Measurements from ENCODE around the gene BCL2L11. TPM values are rescaled to one million over a fixed set of nuclear protein-coding genes. Genes with fewer than 3 reads are reported as not detected.

Gene BCL2L11
- total RNA-seq, 1 experiment from 2014 or later, result 12.6 TPM

DNA sequence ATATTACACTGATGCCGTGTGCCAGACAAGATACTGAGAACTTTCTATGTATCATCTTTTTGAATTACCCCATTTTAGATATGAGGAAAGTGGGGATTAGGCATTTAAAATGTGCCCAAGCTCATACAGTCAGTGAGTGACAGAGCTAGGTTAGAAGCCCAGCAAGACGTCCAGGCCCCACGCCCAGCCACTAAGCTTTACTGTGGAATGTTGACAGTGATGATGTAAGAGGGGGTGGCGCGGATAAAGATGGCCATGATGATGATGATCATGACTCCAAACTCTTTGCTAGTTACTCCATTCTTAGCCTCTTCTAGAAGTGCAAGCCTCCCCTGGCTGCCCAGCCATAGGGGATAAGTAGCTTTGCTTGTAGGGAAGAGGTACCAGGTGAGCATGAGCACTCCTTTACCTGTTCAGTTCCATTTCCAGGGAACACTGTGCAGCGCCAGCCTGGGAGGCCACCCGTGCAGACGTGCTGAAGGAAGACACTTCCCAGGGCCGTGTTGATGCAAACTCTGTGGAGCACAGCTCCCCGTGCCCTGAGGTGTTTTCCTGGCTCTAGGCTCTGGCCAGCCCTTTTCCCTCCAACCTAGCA, 65.5 kb downstream of the BCL2L11 start:
- H3K9me3 ChIP-seq (ENCODE audit: low read depth, low read length, poor library complexity, severe bottlenecking), result no peaks in the 10 kb centered on the region
- TF ChIP-seq EZH2 (IDR thresholded peaks at IDR 0.05; ENCODE audit: borderline replicate concordance, low read depth, low read length, poor library complexity, severe bottlenecking), result no peak
- TF ChIP-seq, protein P1, sequence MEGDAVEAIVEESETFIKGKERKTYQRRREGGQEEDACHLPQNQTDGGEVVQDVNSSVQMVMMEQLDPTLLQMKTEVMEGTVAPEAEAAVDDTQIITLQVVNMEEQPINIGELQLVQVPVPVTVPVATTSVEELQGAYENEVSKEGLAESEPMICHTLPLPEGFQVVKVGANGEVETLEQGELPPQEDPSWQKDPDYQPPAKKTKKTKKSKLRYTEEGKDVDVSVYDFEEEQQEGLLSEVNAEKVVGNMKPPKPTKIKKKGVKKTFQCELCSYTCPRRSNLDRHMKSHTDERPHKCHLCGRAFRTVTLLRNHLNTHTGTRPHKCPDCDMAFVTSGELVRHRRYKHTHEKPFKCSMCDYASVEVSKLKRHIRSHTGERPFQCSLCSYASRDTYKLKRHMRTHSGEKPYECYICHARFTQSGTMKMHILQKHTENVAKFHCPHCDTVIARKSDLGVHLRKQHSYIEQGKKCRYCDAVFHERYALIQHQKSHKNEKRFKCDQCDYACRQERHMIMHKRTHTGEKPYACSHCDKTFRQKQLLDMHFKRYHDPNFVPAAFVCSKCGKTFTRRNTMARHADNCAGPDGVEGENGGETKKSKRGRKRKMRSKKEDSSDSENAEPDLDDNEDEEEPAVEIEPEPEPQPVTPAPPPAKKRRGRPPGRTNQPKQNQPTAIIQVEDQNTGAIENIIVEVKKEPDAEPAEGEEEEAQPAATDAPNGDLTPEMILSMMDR (conservative IDR thresholded peaks at IDR 0.05; ENCODE audit: low read depth, low read length), result no peak
- no peaks in the 10 kb centered on the region for H3K36me3 ChIP-seq (ENCODE audit: insufficient read depth, low read length, poor library complexity, severe bottlenecking)
- no peaks in the 10 kb centered on the region for H3K4me1 ChIP-seq (ENCODE audit: insufficient read depth, low read length, poor library complexity, severe bottlenecking)
- intact Hi-C loops (cut with micrococcal nuclease; ENCODE audit: unreplicated experiment), result no loop called here
- BruUV-seq (replicated peaks), result no TSS peak
- DNase-seq (ENCODE audit: low spot score), result no peak
- CTCF ChIA-PET, result no interaction called here
- H3K27ac ChIP-seq (ENCODE audit: low read depth, low read length, poor library complexity, severe bottlenecking), result no peak overlapping the region
- no peak overlapping the region for H3K4me3 ChIP-seq (ENCODE audit: low read depth, low read length, poor library complexity, severe bottlenecking)
- POLR2A ChIA-PET (ENCODE audit: low non-redundant PET), result no interaction called here
- no peaks in the 10 kb centered on the region for H3K27me3 ChIP-seq (replicated peaks; ENCODE audit: insufficient read depth, low read depth, low read length, poor library complexity)

DNA sequence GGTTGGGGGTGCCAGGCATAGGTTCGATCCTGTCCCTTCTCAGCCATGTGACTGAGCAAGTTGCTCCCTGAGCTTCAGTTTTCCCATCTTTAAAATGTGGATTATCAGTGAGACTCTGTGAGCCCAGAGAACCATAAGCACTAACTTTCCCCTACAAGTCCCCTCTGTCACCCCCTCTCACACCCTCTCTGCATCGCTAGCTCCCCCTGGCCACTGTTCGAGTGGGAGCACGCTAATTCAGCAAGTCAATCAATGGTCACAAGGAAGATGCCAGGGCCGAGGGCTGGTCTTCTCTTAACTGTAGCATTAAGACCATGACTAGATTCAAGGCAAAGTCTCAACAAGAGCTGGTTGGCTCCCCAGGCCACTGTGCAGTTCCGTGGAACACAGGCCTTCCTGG, 66.2 kb downstream of the BCL2L11 start:
- intact Hi-C loops (cut with micrococcal nuclease; ENCODE audit: unreplicated experiment), result no loop called here
- ChIA-PET POLR2A (ENCODE audit: low non-redundant PET) (no interaction called here), CTCF (no interaction called here)
- DNase-seq (ENCODE audit: low spot score), result no peak
- no peaks in the 10 kb centered on the region for H3K36me3 ChIP-seq (ENCODE audit: insufficient read depth, low read length, poor library complexity, severe bottlenecking)
- no peak overlapping the region for H3K27ac ChIP-seq (ENCODE audit: low read depth, low read length, poor library complexity, severe bottlenecking)
- no peak overlapping the region for H3K4me3 ChIP-seq (ENCODE audit: low read depth, low read length, poor library complexity, severe bottlenecking)
- H3K27me3 ChIP-seq (replicated peaks; ENCODE audit: insufficient read depth, low read depth, low read length, poor library complexity), result no peaks in the 10 kb centered on the region
- no peaks in the 10 kb centered on the region for H3K9me3 ChIP-seq (ENCODE audit: low read depth, low read length, poor library complexity, severe bottlenecking)
- TF ChIP-seq, protein P1 (conservative IDR thresholded peaks at IDR 0.05; ENCODE audit: low read depth, low read length), result no peak
- no peak for TF ChIP-seq EZH2 (IDR thresholded peaks at IDR 0.05; ENCODE audit: borderline replicate concordance, low read depth, low read length, poor library complexity, severe bottlenecking)
- H3K4me1 ChIP-seq (ENCODE audit: insufficient read depth, low read length, poor library complexity, severe bottlenecking), result no peaks in the 10 kb centered on the region
- BruUV-seq (replicated peaks), result no TSS peak

DNA sequence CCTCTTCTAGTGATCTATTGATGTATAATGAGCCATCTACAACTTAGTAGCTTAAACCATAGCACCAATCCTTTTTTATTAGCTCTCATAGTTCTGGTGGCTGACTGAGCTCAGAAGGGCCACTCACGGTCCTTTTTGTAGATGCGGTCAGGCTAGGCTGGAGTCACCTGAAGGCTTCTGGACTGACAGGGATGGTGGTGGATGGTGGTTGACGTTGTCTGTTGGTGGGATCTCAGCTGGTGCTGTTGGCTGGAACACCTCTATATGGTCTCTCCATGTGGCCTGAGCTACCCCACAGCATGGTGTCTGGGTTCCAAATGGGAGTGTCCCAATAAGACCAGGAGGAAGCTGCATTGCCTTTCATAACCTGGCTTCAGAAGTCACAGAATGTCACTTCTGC, 68.0 kb downstream of the BCL2L11 start:
- TF ChIP-seq EZH2 (IDR thresholded peaks at IDR 0.05; ENCODE audit: borderline replicate concordance, low read depth, low read length, poor library complexity, severe bottlenecking), result no peak
- TF ChIP-seq, protein P1 (conservative IDR thresholded peaks at IDR 0.05; ENCODE audit: low read depth, low read length), result no peak
- no peaks in the 10 kb centered on the region for H3K27me3 ChIP-seq (replicated peaks; ENCODE audit: insufficient read depth, low read depth, low read length, poor library complexity)
- no peak overlapping the region for H3K4me3 ChIP-seq (ENCODE audit: low read depth, low read length, poor library complexity, severe bottlenecking)
- DNase-seq (ENCODE audit: low spot score), result no peak
- H3K4me1 ChIP-seq (ENCODE audit: insufficient read depth, low read length, poor library complexity, severe bottlenecking), result no peaks in the 10 kb centered on the region
- no peaks in the 10 kb centered on the region for H3K36me3 ChIP-seq (ENCODE audit: insufficient read depth, low read length, poor library complexity, severe bottlenecking)
- no TSS peak for BruUV-seq (replicated peaks)
- intact Hi-C loops (cut with micrococcal nuclease; ENCODE audit: unreplicated experiment), result no loop called here
- no peaks in the 10 kb centered on the region for H3K9me3 ChIP-seq (ENCODE audit: low read depth, low read length, poor library complexity, severe bottlenecking)
- ChIA-PET CTCF (no interaction called here), POLR2A (ENCODE audit: low non-redundant PET) (no interaction called here)
- no peak overlapping the region for H3K27ac ChIP-seq (ENCODE audit: low read depth, low read length, poor library complexity, severe bottlenecking)
